Mesendoderm (in vitro differentiated cells): ENCODE measurements around the gene MFAP4.

Experiments used
- DNase-seq: peaks from one replicate; pipeline ENCODE4 v3.0.0; 2013
- H2AK5ac ChIP-seq: 2 replicates; pipeline ENCODE4 v1.6.1; 2013; ENCODE audit warnings: low read length, inconsistent platforms
- H2BK120ac ChIP-seq: 2 replicates; pipeline ENCODE4 v1.6.1; 2013; ENCODE audit warnings: low read depth, mild to moderate bottlenecking, low read length, moderate library complexity, mixed read lengths
- H2BK15ac ChIP-seq: replicated peaks from 2 replicates; pipeline ENCODE4 v1.6.1; 2013; ENCODE audit warnings: low read depth, mild to moderate bottlenecking, moderate library complexity
- H2BK5ac ChIP-seq: 2 replicates; pipeline ENCODE4 v1.6.1; 2013; ENCODE audit warnings: low read length, inconsistent platforms
- H3K18ac ChIP-seq: 2 replicates; pipeline ENCODE4 v1.6.1; 2013; ENCODE audit warnings: mild to moderate bottlenecking, low read length, mixed read lengths
- H3K23ac ChIP-seq: one replicate; pipeline ENCODE4 v1.6.1; 2013; ENCODE audit warnings: low read length
- H3K27ac ChIP-seq: 2 replicates; pipeline ENCODE4 v1.5.1; 2013; ENCODE audit warnings: low read depth, mild to moderate bottlenecking, inconsistent platforms, low read length, moderate library complexity
- H3K27me3 ChIP-seq: 2 replicates; pipeline ENCODE4 v1.6.1; 2013; ENCODE audit warnings: low read length, control low read depth, mild to moderate bottlenecking, inconsistent platforms; ENCODE audit not compliant: insufficient read depth, poor library complexity
- H3K36me3 ChIP-seq: 2 replicates; pipeline ENCODE4 v1.6.1; 2013; ENCODE audit warnings: low read length, inconsistent platforms; ENCODE audit not compliant: control insufficient read depth, insufficient read depth
- H3K4ac ChIP-seq: one replicate; pipeline ENCODE4 v1.6.1; 2013; ENCODE audit warnings: low read depth, mild to moderate bottlenecking, low read length, moderate library complexity
- H3K4me1 ChIP-seq: 2 replicates; pipeline ENCODE4 v1.6.1; 2013; ENCODE audit warnings: low read depth, low read length, inconsistent platforms; ENCODE audit not compliant: control insufficient read depth
- H3K4me2 ChIP-seq: 2 replicates; pipeline ENCODE4 v1.6.1; 2013; ENCODE audit warnings: low read length
- H3K4me3 ChIP-seq: 2 replicates; pipeline ENCODE4 v1.5.1; 2013; ENCODE audit warnings: mild to moderate bottlenecking, low read length
- H3K56ac ChIP-seq: one replicate; pipeline ENCODE4 v1.6.1; 2013; ENCODE audit warnings: low read length
- H3K79me1 ChIP-seq: 2 replicates; pipeline ENCODE4 v1.6.1; 2013; ENCODE audit warnings: low read length, inconsistent platforms
- H3K79me2 ChIP-seq: 2 replicates; pipeline ENCODE4 v1.6.1; 2013; ENCODE audit warnings: mild to moderate bottlenecking, low read length; ENCODE audit not compliant: control insufficient read depth, insufficient read depth
- H3K9ac ChIP-seq: 2 replicates; pipeline ENCODE4 v1.6.1; 2013; ENCODE audit warnings: low read length, inconsistent platforms
- H4K5ac ChIP-seq: one replicate; pipeline ENCODE4 v1.6.1; 2013; ENCODE audit warnings: low read length
- H4K8ac ChIP-seq: one replicate; pipeline ENCODE4 v1.6.1; 2013; ENCODE audit warnings: low read depth, mild to moderate bottlenecking, control low read depth, low read length, moderate library complexity
- WGBS: extraction: QIAGEN DNeasy Blood & Tissue Kit; methylation state at CpG from one replicate; pipeline ENCODE4 v1.1.7; 2013; ENCODE audit warnings: low lambda C conversion rate, missing lambda C conversion rate; ENCODE audit not compliant: insufficient coverage; ENCODE audit errors: extremely low coverage; 5-methylcytosine and 5-hydroxymethylcytosine counted together

MFAP4 gene

DNA sequence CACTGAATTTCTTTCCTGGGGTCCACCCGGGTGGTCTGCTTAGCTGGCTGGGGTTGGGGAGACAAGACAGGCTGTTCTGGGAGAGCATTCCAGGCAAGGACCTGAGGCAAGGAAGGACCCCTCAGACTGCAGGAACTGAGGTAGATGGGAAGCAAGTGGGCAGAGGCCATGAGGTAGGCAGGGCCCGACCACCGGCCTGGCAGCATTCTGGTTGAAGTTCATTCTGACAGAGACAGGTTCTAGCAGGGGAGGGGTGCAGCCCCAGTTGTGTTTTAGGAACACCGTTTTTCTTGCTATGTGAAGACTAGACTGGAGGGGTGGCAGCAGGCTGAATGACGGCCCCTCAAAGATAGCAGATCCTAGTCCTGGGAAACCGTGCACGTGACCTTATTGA, 41.9 kb downstream of the MFAP4 start:
- Histone ChIP-seq H4K8ac (no peak overlapping the region), H3K4me3 (no peak overlapping the region), H2BK120ac (no peak overlapping the region), H3K79me2 (no peaks in the 10 kb centered on the region), H3K79me1 (no peaks in the 10 kb centered on the region), H2AK5ac (no peak overlapping the region), H3K36me3 (no peaks in the 10 kb centered on the region), H3K4ac (no peak overlapping the region), H3K27me3 (no peaks in the 10 kb centered on the region), H3K56ac (no peak overlapping the region), H2BK15ac (no peak overlapping the region), H3K4me1 (no peaks in the 10 kb centered on the region), H3K27ac (no peak overlapping the region), H2BK5ac (no peak overlapping the region), H3K18ac (no peak overlapping the region), H3K23ac (no peak overlapping the region), H3K4me2 (no peak overlapping the region), H4K5ac (no peak overlapping the region), H3K9ac (no peak overlapping the region)
- DNase-seq, result no peak
- no CpG with 5 or more reads among the region's 7 CpGs for WGBS

DNA sequence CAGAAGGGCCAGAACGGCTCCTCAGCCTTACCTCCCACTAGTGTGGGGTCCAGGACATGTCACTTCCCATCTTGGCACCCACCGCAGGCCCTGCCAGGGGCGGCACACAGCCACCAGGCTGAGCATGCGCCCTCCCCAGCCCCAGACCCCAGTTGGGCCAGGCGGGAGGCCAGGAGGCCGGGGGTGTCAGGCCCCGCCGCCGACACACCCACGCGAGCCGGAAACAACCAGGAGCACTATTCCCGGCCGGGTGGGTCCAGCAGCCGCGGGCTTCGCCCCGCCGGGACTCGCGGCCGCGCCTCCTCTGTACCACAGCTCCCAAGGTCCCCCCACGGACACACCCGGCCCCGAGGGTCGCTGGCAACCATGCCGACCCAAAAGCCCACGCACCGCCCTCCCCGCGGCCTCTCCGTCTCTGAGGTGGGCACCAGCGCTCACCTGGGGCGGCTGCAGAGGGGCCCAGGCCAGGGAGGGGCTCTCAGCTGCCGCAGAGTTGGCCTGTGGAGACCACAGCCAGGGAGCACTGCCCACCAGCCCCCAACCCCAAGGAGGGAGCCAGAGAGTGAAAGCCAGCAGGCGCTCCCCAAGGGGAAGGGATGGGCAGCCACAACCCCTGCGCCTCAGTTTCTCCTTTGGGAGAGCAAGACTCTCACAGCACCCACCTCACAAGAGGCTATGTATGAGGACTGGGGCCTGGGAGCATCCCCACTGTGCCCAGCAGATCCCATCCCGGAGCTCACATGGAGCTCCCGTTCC, 42.5 kb downstream of the MFAP4 start:
- no peak overlapping the region for H2BK120ac ChIP-seq
- H3K9ac ChIP-seq, result no peak overlapping the region
- no peak overlapping the region for H3K18ac ChIP-seq
- H4K5ac ChIP-seq, result no peak overlapping the region
- no peaks in the 10 kb centered on the region for H3K79me1 ChIP-seq
- no peak overlapping the region for H2BK5ac ChIP-seq
- H3K27me3 ChIP-seq, result no peaks in the 10 kb centered on the region
- H3K27ac ChIP-seq, result no peak overlapping the region
- no peak overlapping the region for H4K8ac ChIP-seq
- WGBS, result no CpG with 5 or more reads among the region's 40 CpGs
- no peak for DNase-seq
- no peaks in the 10 kb centered on the region for H3K36me3 ChIP-seq
- no peak overlapping the region for H2BK15ac ChIP-seq
- no peaks in the 10 kb centered on the region for H3K4me1 ChIP-seq
- no peak overlapping the region for H3K4me3 ChIP-seq
- H3K79me2 ChIP-seq, result no peaks in the 10 kb centered on the region
- no peak overlapping the region for H3K4ac ChIP-seq
- H2AK5ac ChIP-seq, result no peak overlapping the region
- no peak overlapping the region for H3K23ac ChIP-seq
- no peak overlapping the region for H3K4me2 ChIP-seq
- no peak overlapping the region for H3K56ac ChIP-seq

DNA sequence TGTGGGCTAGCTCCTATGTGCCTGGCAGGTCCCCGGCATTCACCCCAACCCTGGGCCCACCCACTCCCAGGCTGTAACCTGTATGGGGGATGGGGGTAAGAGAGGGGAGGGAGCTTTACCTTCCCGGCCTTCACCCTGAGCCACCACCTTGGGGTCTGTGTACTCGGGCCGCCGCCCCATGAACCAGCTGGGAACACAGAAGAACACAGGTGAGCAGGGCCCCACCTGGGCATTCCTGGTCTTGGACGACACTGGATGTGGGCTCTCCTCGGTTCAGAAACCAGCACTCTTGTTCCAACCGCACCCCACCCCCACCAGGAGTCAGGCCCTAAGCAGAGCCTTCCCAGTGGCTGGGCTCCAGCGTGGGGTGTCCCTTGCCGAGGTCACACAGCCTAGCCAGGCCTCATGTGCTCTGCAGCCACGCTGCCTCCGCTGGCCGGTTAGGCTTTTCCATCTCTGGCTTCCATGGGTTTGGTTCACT, 43.3 kb downstream of the MFAP4 start:
- no CpG with 5 or more reads among the region's 13 CpGs for WGBS
- Histone ChIP-seq H4K5ac (no peak overlapping the region), H2AK5ac (no peak overlapping the region), H2BK15ac (no peak overlapping the region), H3K4me3 (no peak overlapping the region), H3K56ac (no peak overlapping the region), H3K4me1 (no peaks in the 10 kb centered on the region), H3K4me2 (no peak overlapping the region), H2BK120ac (no peak overlapping the region), H3K36me3 (no peaks in the 10 kb centered on the region), H4K8ac (no peak overlapping the region), H2BK5ac (no peak overlapping the region), H3K79me1 (no peaks in the 10 kb centered on the region), H3K9ac (no peak overlapping the region), H3K18ac (no peak overlapping the region), H3K27ac (no peak overlapping the region), H3K23ac (no peak overlapping the region), H3K79me2 (no peaks in the 10 kb centered on the region), H3K4ac (no peak overlapping the region), H3K27me3 (no peaks in the 10 kb centered on the region)
- DNase-seq, result no peak

DNA sequence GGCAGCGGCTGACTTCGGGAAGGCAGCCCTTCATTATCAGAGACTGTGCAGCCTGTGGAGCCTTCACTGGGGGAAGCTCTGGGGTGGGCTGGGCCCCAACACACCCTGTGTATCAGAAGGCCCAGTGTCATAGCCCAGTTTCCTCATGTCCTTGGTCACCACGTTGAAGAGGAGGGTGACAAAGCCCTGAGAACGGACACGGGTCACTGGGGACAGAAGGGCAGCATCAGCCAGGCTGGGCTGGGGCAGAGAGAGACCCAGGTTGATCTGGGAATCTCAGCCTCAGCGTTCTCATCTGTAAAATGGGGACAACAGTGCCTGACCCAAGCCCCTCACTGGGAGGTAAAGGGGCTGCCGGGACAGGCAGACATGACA, 43.7 kb downstream of the MFAP4 start:
- no peak overlapping the region for H2AK5ac ChIP-seq
- DNase-seq, result no peak
- no peak overlapping the region for H3K4ac ChIP-seq
- no peak overlapping the region for H3K23ac ChIP-seq
- H2BK120ac ChIP-seq, result no peak overlapping the region
- no peaks in the 10 kb centered on the region for H3K79me1 ChIP-seq
- no peak overlapping the region for H3K4me2 ChIP-seq
- H2BK15ac ChIP-seq, result no peak overlapping the region
- no peak overlapping the region for H3K9ac ChIP-seq
- H3K56ac ChIP-seq, result no peak overlapping the region
- H3K4me3 ChIP-seq, result no peak overlapping the region
- no peaks in the 10 kb centered on the region for H3K79me2 ChIP-seq
- WGBS, result no CpG with 5 or more reads among the region's 7 CpGs
- H4K8ac ChIP-seq, result no peak overlapping the region
- no peak overlapping the region for H3K18ac ChIP-seq
- H3K27ac ChIP-seq, result no peak overlapping the region
- no peaks in the 10 kb centered on the region for H3K27me3 ChIP-seq
- no peak overlapping the region for H2BK5ac ChIP-seq
- no peaks in the 10 kb centered on the region for H3K36me3 ChIP-seq
- no peak overlapping the region for H4K5ac ChIP-seq
- no peaks in the 10 kb centered on the region for H3K4me1 ChIP-seq

DNA sequence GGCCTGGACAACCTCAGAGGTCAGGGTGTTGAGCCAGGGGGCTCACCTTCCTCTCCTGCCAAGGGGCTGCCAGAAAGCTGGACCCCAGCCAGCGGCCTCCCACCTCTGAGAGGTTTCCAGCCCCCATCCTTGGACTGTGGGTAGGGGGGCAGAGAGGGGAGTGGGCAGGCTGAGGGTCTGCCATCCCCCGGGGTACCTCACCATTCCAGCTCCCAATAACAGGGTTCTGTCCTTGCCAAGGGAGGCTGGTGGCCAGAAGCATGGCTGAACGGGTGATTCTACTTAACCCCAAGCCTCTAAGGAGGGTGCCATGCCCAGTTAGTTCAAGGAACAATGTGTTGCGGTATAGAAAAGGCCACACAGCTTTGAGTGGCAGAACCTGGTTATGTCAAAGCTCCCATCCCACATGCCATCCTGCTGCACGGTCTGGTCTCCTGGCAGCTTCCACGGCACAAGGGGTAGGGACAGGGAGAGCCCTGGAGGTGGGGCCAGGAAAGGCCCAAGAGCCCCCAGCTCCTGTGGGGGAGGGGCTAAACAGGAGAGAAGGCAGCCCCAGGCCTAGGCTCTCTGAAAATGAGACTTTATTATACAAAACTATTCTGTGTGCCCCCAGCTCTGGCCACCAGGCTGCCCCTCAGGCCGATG, 44.3 kb downstream of the MFAP4 start:
- Histone ChIP-seq H3K79me1 (no peaks in the 10 kb centered on the region), H3K9ac (no peak overlapping the region), H3K27ac (no peak overlapping the region), H3K36me3 (no peaks in the 10 kb centered on the region), H3K79me2 (no peaks in the 10 kb centered on the region), H3K4ac (no peak overlapping the region), H3K23ac (no peak overlapping the region), H3K4me3 (no peak overlapping the region), H3K27me3 (no peaks in the 10 kb centered on the region), H3K18ac (no peak overlapping the region), H2BK5ac (no peak overlapping the region), H3K4me1 (no peaks in the 10 kb centered on the region), H3K56ac (no peak overlapping the region), H2AK5ac (no peak overlapping the region), H3K4me2 (no peak overlapping the region), H2BK120ac (no peak overlapping the region), H2BK15ac (no peak overlapping the region), H4K5ac (no peak overlapping the region), H4K8ac (no peak overlapping the region)
- DNase-seq, result no peak
- no CpG with 5 or more reads among the region's 7 CpGs for WGBS
